Neural cell (in vitro differentiated cells): ENCODE results near the gene TBL1X. TPM values are rescaled to one million over a fixed set of nuclear protein-coding genes. Genes with fewer than 3 reads are reported as not detected.

Source experiments
- H2AFZ ChIP-seq: fragments of 200-600, 300-800 bp; sonication (generic), shearing (Covaris generic); 2 replicates; pipeline ENCODE4 v1.6.0; 2014; ENCODE audit warnings: low read depth, mild to moderate bottlenecking, antibody characterized with exemption, low read length, moderate library complexity
- H3F3A ChIP-seq: fragments of 200-600 bp; shearing (Covaris generic); 2 replicates; pipeline ENCODE4 v1.6.1; 2016; ENCODE audit warnings: mild to moderate bottlenecking, moderate library complexity, mixed read lengths, antibody characterized with exemption, low read length; ENCODE audit not compliant: insufficient read depth, poor library complexity, severe bottlenecking
- H3K27ac ChIP-seq: fragments of 200-600, 300-800 bp; sonication (generic), shearing (Covaris generic); 2 replicates; pipeline ENCODE4 v1.5.1; 2014; ENCODE audit warnings: mild to moderate bottlenecking, low read length, moderate library complexity
- H3K27me3 ChIP-seq: fragments of 300-800, 200-600 bp; sonication (generic), shearing (Covaris generic); 2 replicates; pipeline ENCODE4 v1.6.0; 2014; ENCODE audit warnings: mild to moderate bottlenecking, low read depth, low read length, moderate library complexity; ENCODE audit not compliant: insufficient read depth
- H3K36me3 ChIP-seq: fragments of 300-800, 200-600 bp; sonication (generic), shearing (Covaris generic); 2 replicates; pipeline ENCODE4 v1.5.1; 2014; ENCODE audit warnings: mild to moderate bottlenecking, antibody characterized with exemption, low read length, moderate library complexity; ENCODE audit not compliant: insufficient read depth
- H3K4me2 ChIP-seq: fragments of 300-800, 200-600 bp; sonication (generic), shearing (Covaris generic); 2 replicates; pipeline ENCODE4 v1.6.0; 2014; ENCODE audit warnings: mild to moderate bottlenecking, low read length
- H3K4me3 ChIP-seq: fragments of 300-800, 200-600 bp; sonication (generic), shearing (Covaris generic); 2 replicates; pipeline ENCODE4 v1.5.1; 2014; ENCODE audit warnings: mild to moderate bottlenecking, low read length, moderate library complexity
- H3K79me2 ChIP-seq: fragments of 200-600 bp; shearing (Covaris generic); replicated peaks from 2 replicates; pipeline ENCODE4 v1.6.0; 2014; ENCODE audit warnings: mild to moderate bottlenecking, low read length, moderate library complexity; ENCODE audit not compliant: insufficient read depth
- H3K9ac ChIP-seq: fragments of 300-800, 200-600 bp; sonication (generic), shearing (Covaris generic); 2 replicates; pipeline ENCODE4 v1.6.1; 2016; ENCODE audit warnings: mild to moderate bottlenecking, low read length, mixed read lengths
- H3K9me2 ChIP-seq: fragments of 200-600 bp; shearing (Covaris generic); 2 replicates; pipeline ENCODE4 v1.6.1; 2016; ENCODE audit warnings: mild to moderate bottlenecking, low read length, mixed read lengths; ENCODE audit not compliant: insufficient read depth
- H3K9me3 ChIP-seq: fragments of 200-600, 300-800 bp; sonication (generic), shearing (Covaris generic); 2 replicates; pipeline ENCODE4 v1.6.1; 2016; ENCODE audit warnings: mild to moderate bottlenecking, mixed run types, low read length, moderate library complexity, mixed read lengths
- H4K20me1 ChIP-seq: fragments of 200-600 bp; shearing (Covaris generic); 2 replicates; pipeline ENCODE4 v1.6.1; 2016; ENCODE audit warnings: mild to moderate bottlenecking, mixed run types; ENCODE audit not compliant: insufficient read depth
- CTCF ChIP-seq: fragments of 450-650 bp; IDR thresholded peaks from 2 replicates; pipeline ENCODE4 v1.5.1; 2014; ENCODE audit warnings: antibody characterized with exemption, mild to moderate bottlenecking, moderate library complexity; ENCODE audit not compliant: poor library complexity, severe bottlenecking
- EP300 ChIP-seq: fragments of 450-650 bp; conservative IDR thresholded peaks from 2 replicates; pipeline ENCODE4 v1.6.1; 2014; ENCODE audit warnings: antibody characterized with exemption, mild to moderate bottlenecking, moderate library complexity; ENCODE audit not compliant: poor library complexity, severe bottlenecking
- EZH2 ChIP-seq: fragments of 200-600, 300-800 bp; shearing (Covaris generic), sonication (generic); IDR thresholded peaks from 2 replicates; pipeline ENCODE4 v1.6.1; 2014; ENCODE audit warnings: antibody characterized with exemption, low read length, borderline replicate concordance, mild to moderate bottlenecking; ENCODE audit not compliant: insufficient read depth, poor library complexity, severe bottlenecking
- MXI1 ChIP-seq: fragments of 450-650 bp; conservative IDR thresholded peaks from 2 replicates; pipeline ENCODE4 v1.6.1; 2014; ENCODE audit warnings: antibody characterized with exemption, mild to moderate bottlenecking; ENCODE audit not compliant: poor library complexity, severe bottlenecking
- POLR2AphosphoS5 ChIP-seq: IDR thresholded peaks from 2 replicates; pipeline ENCODE4 v1.6.1; 2012
- REST ChIP-seq: IDR thresholded peaks from 2 replicates; pipeline ENCODE4 v1.6.1; 2012; ENCODE audit warnings: borderline replicate concordance
- SMC3 ChIP-seq: fragments of 450-650 bp; conservative IDR thresholded peaks from 2 replicates; pipeline ENCODE4 v1.6.1; 2014; ENCODE audit warnings: antibody characterized with exemption, mild to moderate bottlenecking, moderate library complexity; ENCODE audit not compliant: poor library complexity
- TAF1 ChIP-seq: IDR thresholded peaks from 2 replicates; pipeline ENCODE4 v1.6.1; 2012; ENCODE audit warnings: low read depth
- polyA plus RNA-seq: library from polyadenylated mRNA; depleted of rRNA; stranded (reverse); fragments of >200 nt; gene quantifications from 2 replicates; pipeline ENCODE4 v1.2.3, GENCODE V29; 2014

The TBL1X gene
- polyA plus RNA-seq, 1 donor from 2014 or later = 2.2 TPM

GRCh38 chrX:9597361-9598035 is 132.6 kb downstream of the TBL1X start:
- Histone ChIP-seq H3K4me3 (no peak overlapping the region), H3K4me2 (no peak overlapping the region)

GRCh38 chrX:9598344-9598743 is 133.5 kb downstream of the TBL1X start:
- H3K9ac ChIP-seq = no peak overlapping the region
- H3K9me3 ChIP-seq = no peaks in the 10 kb centered on the region
- no peak overlapping the region for H3K27ac ChIP-seq
- H3K4me2 ChIP-seq = no peak overlapping the region
- H4K20me1 ChIP-seq = no peaks in the 10 kb centered on the region
- H3K27me3 ChIP-seq = no peaks in the 10 kb centered on the region
- H3F3A ChIP-seq = no peaks in the 10 kb centered on the region
- H3K9me2 ChIP-seq = no peaks in the 10 kb centered on the region
- H3K4me3 ChIP-seq = no peak overlapping the region
- H3K79me2 ChIP-seq = no peaks in the 10 kb centered on the region
- no peak overlapping the region for H2AFZ ChIP-seq
- H3K36me3 ChIP-seq = no peaks in the 10 kb centered on the region
- no peak for TF ChIP-seq POLR2AphosphoS5
- no peak for TF ChIP-seq MXI1
- TF ChIP-seq REST = no peak
- TF ChIP-seq TAF1 = no peak
- no peak for TF ChIP-seq EZH2
- TF ChIP-seq EP300 = no peak
- TF ChIP-seq SMC3 = no peak

More at GRCh38 chrX:9597361-9598035, 132.6 kb downstream of the TBL1X start:
- no peak overlapping the region for H3K27ac ChIP-seq
- no peaks in the 10 kb centered on the region for H3K9me3 ChIP-seq
- no peaks in the 10 kb centered on the region for H4K20me1 ChIP-seq
- H2AFZ ChIP-seq = no peak overlapping the region
- TF ChIP-seq EZH2 = no peak
- no peak for TF ChIP-seq TAF1
- no peak for TF ChIP-seq MXI1
- no peak for TF ChIP-seq REST
- no peak for TF ChIP-seq CTCF
- TF ChIP-seq POLR2AphosphoS5 = no peak
- TF ChIP-seq EP300 = no peak
- TF ChIP-seq SMC3 = no peak
- no peak overlapping the region for H3K9ac ChIP-seq
- H3K79me2 ChIP-seq = no peaks in the 10 kb centered on the region
- no peaks in the 10 kb centered on the region for H3K27me3 ChIP-seq
- no peaks in the 10 kb centered on the region for H3K9me2 ChIP-seq
- no peaks in the 10 kb centered on the region for H3F3A ChIP-seq
- H3K36me3 ChIP-seq = no peaks in the 10 kb centered on the region
